Measurements from ENCODE around the gene FOXA3.

The FOXA3 gene

DNA sequence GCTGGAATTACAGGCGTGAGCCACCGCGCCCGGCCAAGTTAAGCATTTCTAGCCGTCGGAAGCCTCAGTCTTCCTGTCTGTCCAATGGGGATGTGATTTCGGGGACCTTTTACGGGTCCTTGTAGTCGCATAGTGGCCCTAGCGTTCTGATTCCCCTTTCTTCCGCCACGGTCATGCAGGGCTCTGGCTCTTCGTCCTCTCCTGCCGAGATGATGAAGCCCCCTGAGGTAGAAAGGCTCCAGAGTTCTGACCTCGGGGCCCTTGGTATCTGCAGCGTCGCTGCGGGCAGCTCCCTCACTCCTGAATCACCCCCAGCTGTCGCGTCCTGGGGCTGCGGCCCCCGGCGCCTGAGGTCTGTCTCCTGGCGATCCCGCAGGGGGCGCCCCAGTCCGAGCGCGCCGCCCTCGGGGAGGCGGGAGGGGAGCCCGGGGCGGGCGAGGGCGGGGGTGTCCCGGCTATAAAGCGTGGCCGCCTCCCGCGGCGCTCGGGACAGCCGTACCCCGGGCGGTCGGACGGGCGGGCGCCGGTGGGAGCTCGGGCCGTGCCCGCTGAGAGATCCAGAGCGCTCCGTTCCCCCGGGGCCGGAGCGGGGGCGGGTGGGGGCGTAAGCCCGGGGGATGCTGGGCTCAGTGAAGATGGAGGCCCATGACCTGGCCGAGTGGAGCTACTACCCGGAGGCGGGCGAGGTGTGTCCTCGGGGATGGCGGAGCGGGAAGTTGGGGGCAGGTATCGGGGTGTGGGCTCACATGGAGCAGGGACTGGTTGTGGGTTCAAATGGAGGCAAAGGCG lies at the start of gene FOXA3:
Gene FOXA3, plus strand, starts transcription at position 487 of the 789 bp plus-strand sequence. Its CDS starts 131 bp downstream, at position 618.
- peak in 1 of 2 donors; percentile 25 for DNase-seq (ENCODE audit: low read depth in 2 of 2)

DNA sequence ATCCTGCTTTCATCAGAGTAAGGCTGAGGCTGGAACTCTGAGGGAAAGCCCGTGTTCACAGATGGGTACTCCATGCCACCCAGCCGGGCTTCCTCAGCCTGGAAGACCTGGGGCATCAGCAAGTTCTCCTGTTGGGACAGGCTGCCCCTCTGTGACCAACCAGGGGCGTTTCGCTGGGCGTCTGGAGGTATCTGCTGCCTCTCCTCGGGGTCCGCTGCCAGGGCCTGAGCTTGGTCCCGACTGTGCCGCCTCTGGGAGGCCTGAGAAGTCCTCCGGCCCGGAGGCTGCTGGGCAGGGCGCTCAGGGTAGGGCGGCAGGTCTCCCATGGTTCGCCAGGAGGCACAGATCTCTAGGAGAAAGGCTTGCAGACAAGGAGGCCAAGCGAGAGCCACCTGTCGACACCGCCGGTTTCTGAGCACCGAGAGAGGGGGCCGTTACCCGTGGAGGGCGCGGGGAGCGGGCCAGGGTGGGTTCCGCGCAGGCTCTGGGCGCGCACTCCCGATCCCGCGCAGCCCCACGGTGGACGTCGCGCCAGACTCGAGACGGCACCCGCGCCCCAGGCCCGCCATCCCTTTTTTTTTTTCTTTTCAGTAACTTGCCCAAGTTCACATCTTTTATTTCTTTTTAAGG lies 49.2 kb upstream of the FOXA3 start, which contains the start of gene RSPH6A:
Gene RSPH6A, minus strand, starts transcription at position 458 of the 630 bp plus-strand sequence. Its CDS starts 132 bp downstream, at position 326.
- no peak for DNase-seq (ENCODE audit: low read depth in 2 of 2)

DNA sequence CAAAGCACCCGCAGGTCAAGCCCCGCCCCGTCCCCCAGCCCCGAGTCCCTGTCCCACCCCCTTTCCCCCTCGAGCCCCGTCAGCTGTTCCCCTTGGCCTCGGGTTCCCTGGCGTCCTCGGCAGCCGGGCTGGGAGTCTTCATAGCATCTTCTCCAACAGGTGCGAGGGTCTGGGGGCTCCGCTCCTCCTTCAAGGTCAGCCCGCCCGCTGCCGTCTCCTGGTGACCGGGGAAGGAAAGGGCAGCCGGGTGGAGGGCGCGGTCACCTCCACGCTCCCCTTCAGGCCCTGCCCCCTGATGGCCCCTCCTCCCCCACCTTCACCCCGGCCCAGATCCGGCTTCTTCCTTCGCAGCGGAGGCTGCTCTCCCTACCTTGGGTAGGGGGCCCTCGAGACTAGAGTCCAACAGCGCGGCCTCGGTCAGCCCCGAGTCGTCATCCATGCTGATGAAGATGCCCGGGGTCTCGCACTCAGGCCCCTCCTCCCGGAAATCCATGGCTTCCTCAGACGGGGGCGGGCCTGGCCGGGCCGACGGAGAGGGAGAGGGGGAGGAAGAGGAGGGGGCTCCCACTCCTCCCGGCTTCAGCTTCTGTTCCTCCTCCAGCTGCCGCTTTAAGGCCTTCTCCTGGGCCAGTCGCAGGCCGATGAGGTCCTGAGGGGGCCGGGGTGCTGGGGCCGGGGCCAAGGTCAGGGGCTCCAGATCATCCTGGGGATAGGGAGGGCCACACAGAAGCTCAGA lies 48.5 kb upstream of the FOXA3 start:
- DNase-seq (ENCODE audit: low read depth in 2 of 2): no peak

DNA sequence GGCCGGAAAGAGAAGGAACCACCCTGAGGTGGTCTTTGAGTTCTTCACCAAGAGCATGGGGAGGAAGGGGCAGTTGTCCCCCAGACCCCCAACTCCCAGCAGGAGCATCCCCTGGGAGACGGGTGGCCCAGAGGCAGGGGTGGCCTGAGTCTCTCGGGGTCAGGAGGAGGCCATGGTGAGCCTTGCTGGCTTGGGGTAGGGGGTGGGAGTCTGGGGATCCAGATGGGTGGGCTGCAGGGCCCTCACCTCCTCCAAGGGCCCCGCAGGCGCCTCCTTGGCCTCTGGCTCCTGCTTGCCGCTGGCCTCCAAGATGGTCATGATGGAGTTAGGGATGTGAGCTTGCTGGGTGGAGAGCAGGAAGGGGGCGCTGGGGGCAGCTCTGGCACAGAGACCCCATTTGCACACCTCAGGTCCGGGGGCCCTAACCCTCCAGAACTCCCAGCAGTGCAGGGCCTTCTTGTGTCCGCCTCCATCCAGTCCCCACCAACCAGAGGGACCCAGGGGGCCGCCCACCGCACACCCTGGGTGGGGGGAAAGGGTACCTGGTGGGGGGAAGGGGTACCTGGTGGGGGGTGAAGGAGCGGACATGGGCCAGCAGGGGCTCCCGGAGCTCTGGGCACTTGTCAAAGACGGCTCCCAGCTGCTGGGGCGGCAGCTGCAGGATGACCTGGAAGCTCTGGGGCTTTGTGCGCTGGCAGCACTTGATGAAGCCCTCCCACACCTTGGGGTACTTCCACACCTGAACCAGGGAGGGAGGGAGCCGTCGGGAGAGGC lies 47.7 kb upstream of the FOXA3 start:
- DNase-seq (ENCODE audit: low read depth in 2 of 2): no peak

DNA sequence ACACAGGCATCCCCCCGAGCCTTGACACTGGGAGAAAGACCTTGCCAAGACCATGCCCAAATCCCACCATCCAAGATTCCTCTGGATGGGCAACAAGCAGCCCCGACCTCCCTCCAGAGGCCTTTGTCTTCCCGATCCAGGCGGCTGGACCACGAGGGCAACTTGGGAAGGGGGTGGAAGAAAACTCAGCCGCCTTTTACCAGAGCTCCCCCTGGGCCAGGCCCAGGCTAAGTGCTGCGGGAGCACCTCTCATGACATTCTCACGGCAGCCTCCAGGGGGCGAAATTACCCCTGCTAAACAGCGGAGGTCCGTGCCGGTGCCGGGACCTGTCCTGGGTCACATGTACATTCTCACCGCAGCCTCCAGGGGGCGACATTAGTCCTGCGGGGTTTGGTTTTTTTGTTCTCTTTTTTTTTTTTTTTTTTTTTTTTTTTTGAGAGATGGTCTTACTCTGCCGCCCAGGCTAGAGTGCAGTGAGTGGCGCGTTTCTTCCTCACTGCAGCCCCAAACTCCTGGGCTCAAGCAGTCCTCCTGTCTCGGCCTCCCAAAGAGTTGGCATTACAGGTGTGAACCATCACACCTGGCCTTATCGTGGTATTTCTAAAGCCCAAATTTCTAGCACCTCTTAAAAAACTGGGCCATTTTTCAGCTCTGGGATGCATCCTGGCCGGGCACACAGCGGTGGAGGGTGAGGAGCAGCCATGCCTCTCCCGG lies 47.0 kb upstream of the FOXA3 start:
- peak; percentile 90 to 94 for DNase-seq (ENCODE audit: low read depth in 2 of 2)

DNA sequence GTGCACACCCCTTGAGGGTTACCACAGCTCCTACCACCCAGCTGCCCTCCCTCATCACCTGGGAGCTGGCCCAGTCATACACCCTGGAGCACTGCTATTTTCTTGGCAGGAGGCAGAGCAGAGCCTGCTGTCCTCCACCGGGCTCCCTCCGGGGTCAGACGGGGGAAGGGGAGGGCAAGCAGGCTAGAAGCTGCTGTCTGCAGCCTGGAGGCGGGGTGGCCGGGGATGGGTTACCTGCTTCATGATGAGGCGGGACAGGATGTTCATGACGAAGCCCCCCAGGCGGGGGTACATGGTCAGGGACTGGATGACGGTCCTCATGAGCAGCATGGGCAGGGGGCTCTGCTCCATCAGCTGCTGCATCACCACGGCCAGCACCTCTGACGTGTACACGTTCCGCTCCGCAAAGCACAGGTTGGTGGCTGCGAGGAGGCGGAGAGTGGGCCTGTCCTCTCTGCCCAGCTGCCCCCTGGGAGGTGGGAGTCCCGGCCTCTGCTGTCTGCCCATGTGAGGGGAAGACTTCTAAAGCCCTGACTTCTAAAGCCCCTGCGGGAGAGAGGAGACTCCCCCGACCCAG lies 46.3 kb upstream of the FOXA3 start:
- no peak for DNase-seq (ENCODE audit: low read depth in 2 of 2)

DNA sequence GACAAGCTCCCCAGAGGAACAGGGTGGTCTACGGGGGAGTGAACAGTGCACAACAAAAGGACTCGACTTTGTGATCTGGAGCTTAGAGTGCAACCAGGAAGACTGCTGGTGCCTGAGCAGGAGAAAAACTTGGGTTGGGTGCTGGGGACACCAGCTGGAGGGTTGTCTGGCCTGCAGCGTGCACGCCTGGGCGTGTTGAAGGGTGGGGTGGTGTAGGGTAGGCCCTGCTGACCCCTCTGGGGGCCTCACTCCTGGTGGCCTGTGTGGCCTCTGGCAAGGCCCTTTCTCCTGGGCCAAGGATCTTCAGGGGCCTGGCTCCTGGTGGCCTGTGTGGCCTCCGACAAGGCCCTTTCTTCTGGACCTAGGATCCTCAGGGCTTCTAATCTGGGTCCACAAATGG lies 44.4 kb upstream of the FOXA3 start:
- no peak for DNase-seq (ENCODE audit: low read depth in 2 of 2)

DNA sequence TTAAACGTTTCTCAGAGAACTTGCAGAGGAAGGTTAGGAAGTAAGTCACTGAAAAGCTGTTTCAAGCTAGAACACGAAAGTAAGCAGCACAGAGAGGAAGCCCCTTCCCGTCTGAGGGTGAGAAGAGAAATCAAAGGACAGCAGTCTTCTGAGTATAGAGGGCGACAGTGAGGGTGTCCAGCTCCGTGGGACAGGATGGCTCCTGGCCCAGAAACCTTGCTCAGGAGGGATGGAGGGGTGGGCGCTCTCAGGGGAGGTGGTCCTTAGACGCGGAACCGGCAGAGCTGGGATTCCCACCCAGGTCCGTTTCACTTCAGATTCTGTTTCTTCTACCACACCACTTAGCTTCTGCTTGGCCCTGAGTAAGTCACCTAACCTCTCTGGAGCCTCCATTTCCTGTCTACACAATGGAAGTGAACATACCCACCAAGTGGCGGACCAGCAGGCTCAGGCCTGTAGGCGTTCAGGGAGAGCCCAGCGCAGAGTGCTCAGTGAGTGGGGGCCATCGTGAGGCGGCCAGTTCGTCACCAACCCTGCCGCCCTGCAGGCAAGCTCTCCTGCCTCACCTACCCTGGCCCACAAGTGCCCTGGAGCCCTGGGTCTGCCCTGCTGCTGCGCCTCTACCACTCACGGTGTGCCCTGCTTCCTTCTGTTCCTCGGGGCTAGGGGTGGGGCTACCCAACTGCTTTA lies 43.6 kb upstream of the FOXA3 start:
- DNase-seq (ENCODE audit: low read depth in 2 of 2): no peak

DNA sequence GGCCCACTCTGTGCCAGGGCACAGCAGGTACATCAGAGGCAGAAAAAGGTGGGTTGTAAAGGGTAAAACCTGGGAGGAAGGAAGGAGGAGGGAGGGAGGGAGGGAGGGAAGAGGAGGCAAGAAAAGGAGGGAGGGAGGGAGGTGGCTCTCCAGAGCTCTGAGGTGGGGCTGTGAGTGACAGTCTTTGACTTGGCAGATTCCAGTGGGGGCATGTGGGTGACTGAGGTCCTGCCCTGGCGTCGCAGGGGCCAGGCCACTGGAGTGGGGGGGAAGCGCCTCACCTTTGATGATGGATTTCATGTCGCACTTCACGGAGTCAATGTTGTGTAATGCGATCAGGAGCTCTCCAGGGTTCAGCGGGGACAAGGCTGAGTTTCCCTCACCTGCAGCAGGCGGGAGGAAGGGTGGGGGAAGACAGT lies 43.0 kb upstream of the FOXA3 start:
- no peak for DNase-seq (ENCODE audit: low read depth in 2 of 2)

DNA sequence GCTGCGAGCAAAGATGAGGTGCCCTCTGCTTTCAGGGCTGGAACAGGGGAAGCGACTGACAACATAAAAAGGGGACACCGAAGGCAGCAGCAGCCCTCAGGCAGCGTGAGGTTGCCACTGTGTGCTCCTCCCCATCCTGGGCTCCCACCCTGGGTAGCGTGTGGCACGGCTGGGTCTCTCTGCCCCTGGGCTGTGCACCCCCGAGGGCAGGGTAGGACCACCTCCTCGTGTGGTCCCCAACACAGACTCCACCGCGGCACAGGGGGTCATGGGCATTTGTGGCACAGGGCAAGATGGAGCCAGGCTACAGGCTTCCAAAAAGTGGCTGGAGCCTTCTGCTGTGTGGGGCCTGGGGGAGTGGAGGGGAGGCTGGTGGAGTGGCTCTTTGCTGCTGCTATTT lies 42.6 kb upstream of the FOXA3 start:
- DNase-seq (ENCODE audit: low read depth in 2 of 2): no peak

DNA sequence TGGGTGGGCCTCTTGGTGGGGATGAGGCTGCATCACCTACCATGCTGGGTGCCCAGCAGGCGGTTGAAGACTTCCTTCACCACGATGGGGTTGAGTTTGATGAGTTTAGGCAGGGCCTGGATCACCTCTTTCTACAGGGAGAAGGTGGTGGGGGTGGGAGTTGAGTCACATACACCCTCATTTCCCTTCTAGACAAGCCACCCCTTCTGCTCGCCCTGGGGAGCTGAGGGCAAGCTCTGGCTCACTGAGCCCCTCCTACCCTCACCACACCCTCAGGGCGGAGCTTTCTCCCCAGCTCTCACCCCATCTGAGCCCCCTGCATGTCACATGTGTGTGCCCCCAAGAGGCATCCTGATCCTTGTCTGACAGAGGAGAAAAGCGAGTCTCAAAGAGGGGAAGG lies 41.4 kb upstream of the FOXA3 start:
- no peak for DNase-seq (ENCODE audit: low read depth in 2 of 2)

DNA sequence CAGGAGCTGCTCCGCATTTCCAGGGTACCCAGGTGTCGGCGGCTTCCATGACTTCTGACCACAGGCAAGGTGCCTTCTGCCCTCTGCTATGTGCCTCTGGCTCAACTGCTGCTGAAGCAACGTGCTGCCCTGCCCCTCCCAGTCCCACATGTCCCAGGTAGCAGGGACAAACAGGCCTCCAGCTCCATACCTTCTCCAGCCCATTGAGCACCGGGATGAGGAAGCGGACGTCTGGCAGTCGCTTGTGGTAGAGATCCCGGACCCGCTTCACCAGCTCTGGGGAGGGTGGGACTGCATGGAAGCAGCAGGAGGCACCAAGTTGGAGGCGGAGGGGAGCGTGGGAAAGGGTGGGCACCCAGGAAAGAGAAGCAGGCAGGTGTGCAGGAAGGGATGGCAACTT lies 40.9 kb upstream of the FOXA3 start:
- no peak for DNase-seq (ENCODE audit: low read depth in 2 of 2)

DNA sequence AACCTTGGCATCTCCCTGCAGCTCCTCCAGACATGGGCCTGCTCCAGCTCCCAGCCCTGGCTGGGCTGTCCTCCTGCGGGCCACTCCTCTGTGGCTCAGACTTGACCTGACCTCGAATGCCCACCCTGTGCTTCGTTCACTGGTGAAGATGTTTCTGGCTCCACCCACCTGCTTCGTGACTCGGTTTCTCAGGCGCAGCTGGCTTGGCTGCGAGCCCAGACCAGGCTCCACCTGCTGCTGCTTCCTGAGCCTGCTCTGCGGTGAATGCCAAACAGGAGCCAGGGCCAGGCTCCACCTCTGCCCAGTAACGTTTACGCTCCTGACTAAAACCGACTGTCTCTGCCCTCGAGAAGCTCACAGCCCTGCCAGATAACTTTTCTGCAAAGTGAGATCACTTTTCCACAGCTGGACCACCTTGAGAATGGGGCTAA lies 40.1 kb upstream of the FOXA3 start:
- no peak for DNase-seq (ENCODE audit: low read depth in 2 of 2)

DNA sequence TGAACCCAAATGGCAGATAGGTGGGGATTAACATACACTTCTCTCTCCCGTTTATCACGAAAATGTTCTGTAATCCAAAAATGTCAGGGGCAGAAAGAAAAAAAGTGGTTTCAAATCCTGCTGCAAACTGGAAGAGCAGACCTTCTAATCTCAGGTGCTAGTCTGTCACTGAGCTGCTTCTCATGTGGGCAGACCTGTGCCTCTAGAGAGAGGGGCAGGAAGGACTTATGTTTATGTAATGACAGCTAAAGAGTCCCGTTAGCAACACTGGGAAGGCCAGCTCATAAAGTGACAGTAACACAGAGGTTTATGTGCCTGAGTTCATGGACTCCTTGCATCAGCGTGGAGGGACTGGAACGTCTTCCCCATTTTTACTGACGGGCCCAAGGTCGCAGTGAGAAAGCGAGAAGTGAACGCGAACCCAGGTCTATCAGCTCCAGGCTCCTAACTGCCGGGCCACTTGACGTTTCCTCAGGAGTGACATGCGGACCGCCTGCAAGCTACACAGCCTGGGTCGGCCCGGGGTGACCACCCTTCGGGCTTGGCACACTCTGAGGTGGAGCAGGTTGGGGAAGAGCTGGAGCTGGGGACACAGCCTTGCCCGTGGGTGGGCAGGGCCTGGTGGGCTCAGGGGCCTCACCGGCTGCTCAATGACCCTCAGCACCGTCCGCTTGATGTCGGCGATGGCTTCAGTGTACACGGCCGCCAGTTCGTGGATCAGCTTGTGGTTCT lies 39.4 kb upstream of the FOXA3 start:
- no peak for DNase-seq (ENCODE audit: low read depth in 2 of 2)

DNA sequence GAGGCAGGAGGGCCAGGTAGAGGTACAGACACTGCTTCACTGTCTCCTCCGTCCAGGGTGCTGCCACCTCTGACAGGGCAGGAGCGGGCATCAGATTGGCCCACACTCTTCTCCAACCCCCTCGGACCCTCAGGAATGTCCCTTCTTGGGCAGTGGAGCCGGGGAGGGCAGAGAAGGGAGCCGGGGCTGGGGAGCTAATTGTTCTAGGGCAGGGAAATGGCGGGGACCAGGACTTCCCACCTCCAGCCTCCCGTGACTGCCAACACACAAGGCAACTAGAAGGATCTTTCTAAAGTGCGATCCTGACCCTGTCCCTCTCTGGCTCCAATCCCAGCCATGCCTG lies 38.9 kb upstream of the FOXA3 start:
- DNase-seq (ENCODE audit: low read depth in 2 of 2): no peak

DNA sequence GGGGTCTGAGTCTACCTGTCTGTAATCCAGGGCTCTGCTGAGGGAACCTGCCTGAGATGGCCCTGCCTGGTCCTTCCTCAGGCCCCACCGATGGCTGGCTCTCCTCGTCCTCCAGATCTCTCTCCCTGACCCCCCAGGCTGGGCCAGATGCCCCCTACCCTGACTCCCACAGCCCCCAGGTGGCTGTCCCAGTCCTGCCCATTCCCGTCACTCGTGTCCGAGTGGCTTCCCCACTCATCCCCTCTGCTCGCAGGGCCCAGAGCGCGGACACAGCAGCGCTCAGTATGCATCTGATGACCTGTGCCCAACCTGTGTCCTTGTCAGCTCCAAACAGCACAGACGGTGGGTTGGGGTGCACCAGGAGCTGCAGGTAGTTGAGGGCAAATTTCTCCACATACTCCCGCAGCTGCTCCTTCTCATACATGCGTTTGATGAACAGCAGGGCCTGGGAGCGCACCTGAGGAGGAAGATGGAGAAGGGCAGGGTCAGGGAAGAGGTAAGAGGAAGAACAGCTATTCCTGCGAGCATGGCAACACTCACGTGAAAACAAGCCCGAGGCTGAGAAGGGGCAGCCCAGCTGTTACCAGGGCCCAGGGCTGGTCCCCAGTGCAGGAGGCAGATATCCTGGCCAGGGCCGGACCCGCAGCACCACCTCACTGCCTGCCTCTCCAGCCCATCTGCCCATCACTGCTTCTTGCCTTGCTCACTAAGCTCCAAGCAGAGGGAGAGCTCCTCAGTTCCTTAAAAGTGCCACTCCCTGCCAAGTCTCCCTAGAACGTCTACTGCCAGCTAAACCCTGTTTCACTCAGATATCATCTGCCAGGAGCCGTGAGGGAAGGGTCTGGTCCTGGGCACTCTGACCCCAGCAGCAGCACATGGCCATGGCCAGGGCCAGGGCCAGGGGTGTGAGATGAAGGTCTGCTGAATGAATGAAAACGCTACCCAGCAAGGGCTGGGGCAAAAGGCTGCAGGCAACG lies 37.9 kb upstream of the FOXA3 start:
- DNase-seq (ENCODE audit: low read depth in 2 of 2): no peak

DNA sequence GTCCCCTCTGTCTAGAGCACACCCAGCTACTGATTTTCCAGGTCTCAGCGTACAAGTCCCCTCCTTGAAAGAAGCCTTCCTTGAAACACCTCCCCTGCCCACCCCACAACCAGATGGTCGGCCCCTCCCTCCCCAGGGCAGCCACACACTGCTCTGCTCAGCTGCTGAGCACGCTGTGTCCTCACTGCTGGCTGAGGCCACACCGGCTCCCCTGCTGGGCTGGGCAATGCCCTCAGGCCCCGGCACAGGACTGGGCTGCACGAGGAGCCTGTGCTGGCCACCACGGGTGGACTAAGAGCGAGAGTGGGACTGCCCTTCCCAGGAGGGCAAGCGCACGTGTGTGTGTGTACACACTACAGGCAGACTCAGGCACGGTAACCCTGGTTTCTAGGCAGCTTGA lies 37.2 kb upstream of the FOXA3 start:
- no peak for DNase-seq (ENCODE audit: low read depth in 2 of 2)

DNA sequence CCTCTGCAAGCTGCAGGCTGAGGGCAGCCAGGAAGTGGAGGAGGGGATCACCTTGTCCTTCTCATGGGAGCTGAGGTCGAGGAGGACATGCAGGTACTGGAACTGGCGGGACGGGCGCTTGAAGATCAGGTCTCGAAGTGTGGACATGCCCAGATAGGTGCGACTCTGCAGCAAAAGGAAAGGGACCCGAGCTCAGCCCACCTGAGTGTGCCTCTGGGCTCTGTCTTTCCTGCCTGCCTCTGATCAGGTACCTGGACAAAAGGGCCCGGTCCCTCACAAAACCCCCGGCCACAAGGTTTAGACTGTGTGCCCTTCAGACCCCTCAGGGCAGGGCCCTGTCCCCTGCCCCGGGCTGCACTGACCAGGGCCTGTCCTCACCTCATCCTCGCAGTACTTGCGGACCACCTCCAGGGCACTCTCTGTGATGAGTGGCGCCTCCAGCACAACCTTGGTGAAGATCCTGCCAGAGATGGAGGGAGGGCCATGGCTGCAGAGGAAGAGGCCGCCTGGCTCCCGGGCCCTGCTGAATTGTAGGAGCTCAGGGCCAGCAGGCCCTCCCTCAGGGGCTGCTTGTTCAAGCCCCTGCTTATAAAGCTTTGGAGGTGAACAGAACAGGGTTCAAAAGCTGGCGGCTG lies 36.5 kb upstream of the FOXA3 start:
- DNase-seq (ENCODE audit: low read depth in 2 of 2): no peak
